Neural progenitor cell (in vitro differentiated cells): ENCODE results near the gene TXN. TPM values are rescaled to one million over a fixed set of nuclear protein-coding genes. Genes with fewer than 3 reads are reported as not detected.

Source experiments
- DNase-seq: peaks from one replicate; pipeline ENCODE4 v3.0.0-alpha.2; 2016; ENCODE audit warnings: low spot score
- H2AFZ ChIP-seq: fragments of 200-600 bp; sonication (generic); replicated peaks from 2 replicates; pipeline ENCODE4 v1.6.1; 2016; ENCODE audit warnings: antibody characterized with exemption
- H3F3A ChIP-seq: fragments of 200-600 bp; sonication (generic); 2 replicates; pipeline ENCODE4 v1.6.1; 2016; ENCODE audit warnings: antibody characterized with exemption, low read depth
- H3K27ac ChIP-seq: fragments of 200-600 bp; sonication (generic); 2 replicates; pipeline ENCODE4 v1.5.1; 2016; ENCODE audit warnings: mild to moderate bottlenecking
- H3K27me3 ChIP-seq: fragments of 200-600 bp; sonication (generic); 2 replicates; pipeline ENCODE4 v1.6.1; 2016; ENCODE audit warnings: mild to moderate bottlenecking, moderate library complexity
- H3K36me3 ChIP-seq: fragments of 200-600 bp; sonication (generic); 2 replicates; pipeline ENCODE4 v1.5.1; 2016
- H3K4me1 ChIP-seq: fragments of 200-600 bp; sonication (generic); 2 replicates; pipeline ENCODE4 v1.6.1; 2016; ENCODE audit warnings: mixed run types
- H3K4me2 ChIP-seq: fragments of 200-600 bp; sonication (generic); 2 replicates; pipeline ENCODE4 v1.6.1; 2016
- H3K4me3 ChIP-seq: fragments of 200-600 bp; sonication (generic); 2 replicates; pipeline ENCODE4 v1.5.1; 2016
- H3K79me2 ChIP-seq: fragments of 200-600 bp; sonication (generic); 2 replicates; pipeline ENCODE4 v1.6.1; 2016; ENCODE audit warnings: low read depth
- H3K9ac ChIP-seq: fragments of 200-600 bp; sonication (generic); 2 replicates; pipeline ENCODE4 v1.6.1; 2016
- H3K9me3 ChIP-seq: fragments of 200-600 bp; sonication (generic); 2 replicates; pipeline ENCODE4 v1.5.1; 2016; ENCODE audit warnings: low read depth
- H4K20me1 ChIP-seq: fragments of 200-600 bp; sonication (generic); 2 replicates; pipeline ENCODE4 v1.6.1; 2016; ENCODE audit warnings: low read depth
- H3K27ac Mint-ChIP-seq: 3 replicates; pipeline ENCODE4 v1.8.0; 2021; ENCODE audit warnings: mixed read lengths
- H3K27me3 Mint-ChIP-seq: 2 replicates; pipeline ENCODE4 v1.8.0; 2022; ENCODE audit warnings: low read depth, mild to moderate bottlenecking, inconsistent platforms, moderate library complexity, mixed read lengths; ENCODE audit not compliant: insufficient read depth
- H3K36me3 Mint-ChIP-seq: 3 replicates; pipeline ENCODE4 v1.8.0; 2021; ENCODE audit warnings: mixed read lengths
- H3K4me1 Mint-ChIP-seq: 3 replicates; pipeline ENCODE4 v1.8.0; 2021; ENCODE audit warnings: mixed read lengths
- H3K4me3 Mint-ChIP-seq: 3 replicates; pipeline ENCODE4 v1.8.0; 2021; ENCODE audit warnings: mild to moderate bottlenecking, moderate library complexity, mixed read lengths
- H3K9me3 Mint-ChIP-seq: 3 replicates; pipeline ENCODE4 v1.8.0; 2020; ENCODE audit warnings: mixed read lengths
- EZH2 ChIP-seq: fragments of 200-600 bp; sonication (generic); IDR thresholded peaks from 2 replicates; pipeline ENCODE4 v1.6.1; 2017; ENCODE audit warnings: antibody characterized with exemption, mild to moderate bottlenecking, moderate library complexity
- EZH2phosphoT487 ChIP-seq: fragments of 200-600 bp; sonication (generic); IDR thresholded peaks from 2 replicates; pipeline ENCODE4 v1.6.1; 2017; ENCODE audit warnings: antibody characterized with exemption
- total RNA-seq: library from RNA; depleted of rRNA; stranded (reverse); fragments of >200 nt; gene quantifications from 2 replicates; pipeline ENCODE4 v1.2.3, GENCODE V29; 2015; ENCODE audit warnings: low replicate concordance
- TF ChIP-seq, protein P1 (sequence below): fragments of 200-600 bp; sonication (generic); IDR thresholded peaks from 2 replicates; pipeline ENCODE4 v1.5.1; 2017; ENCODE audit warnings: antibody characterized with exemption, mild to moderate bottlenecking

TXN gene
- total RNA-seq, 1 donor from 2014 or later: 252 TPM

DNA sequence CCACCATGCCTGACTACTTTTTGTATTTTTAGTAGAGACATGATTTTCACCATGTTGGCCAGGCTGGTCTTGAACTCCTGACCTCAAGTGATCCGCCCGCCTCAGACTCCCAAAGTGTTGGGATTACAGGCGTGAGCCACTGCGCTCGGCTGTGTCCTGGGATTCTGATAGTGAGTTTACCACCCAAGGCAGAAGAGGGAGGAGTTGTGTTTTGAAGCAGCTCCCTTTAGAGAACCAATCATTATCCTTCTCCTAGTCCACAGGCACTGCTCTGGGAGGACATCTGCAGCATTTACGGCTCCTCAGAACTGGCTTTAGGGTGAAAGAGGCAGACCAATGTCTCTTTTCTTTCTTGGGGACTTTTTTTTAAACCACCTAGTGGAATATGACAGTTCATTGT, 54.1 kb downstream of the TXN start:
- H3K4me3 Mint-ChIP-seq: no peak overlapping the region

DNA sequence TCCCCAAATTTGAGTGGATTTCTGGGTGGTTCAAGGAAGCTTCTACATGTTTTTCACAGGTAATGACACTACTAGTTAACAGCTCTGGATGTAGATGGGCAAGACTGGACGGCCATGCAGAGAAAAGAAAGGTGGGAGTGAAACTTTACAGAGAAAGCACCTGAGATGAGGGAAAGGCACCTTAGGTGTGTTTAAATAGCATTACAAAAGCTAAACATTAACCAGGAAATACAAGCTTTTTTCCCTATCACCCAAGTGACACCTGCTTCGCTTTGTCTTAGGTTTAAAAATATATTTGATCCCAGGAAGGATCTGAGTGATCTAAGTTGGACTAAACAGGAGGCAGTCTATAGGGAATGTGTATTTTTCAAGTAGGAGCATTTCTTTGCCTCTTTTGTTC, 56.7 kb downstream of the TXN start:
- Mint-ChIP-seq H3K4me3 (no peak overlapping the region), H3K9me3 (no peaks in the 10 kb centered on the region), H3K36me3 (no peaks in the 10 kb centered on the region), H3K27ac (no peak overlapping the region), H3K4me1 (peaks cover 2% of the 10 kb centered on the region), H3K27me3 (no peaks in the 10 kb centered on the region)
- Histone ChIP-seq H3K4me2 (no peak overlapping the region), H4K20me1 (no peaks in the 10 kb centered on the region), H3F3A (no peaks in the 10 kb centered on the region), H3K4me3 (no peak overlapping the region), H2AFZ (no peak overlapping the region), H3K27me3 (no peaks in the 10 kb centered on the region), H3K9me3 (no peaks in the 10 kb centered on the region), H3K36me3 (no peaks in the 10 kb centered on the region), H3K27ac (no peak overlapping the region), H3K79me2 (no peaks in the 10 kb centered on the region), H3K9ac (no peak overlapping the region), H3K4me1 (no peaks in the 10 kb centered on the region)
- DNase-seq: no peak
- TF ChIP-seq, protein P1, sequence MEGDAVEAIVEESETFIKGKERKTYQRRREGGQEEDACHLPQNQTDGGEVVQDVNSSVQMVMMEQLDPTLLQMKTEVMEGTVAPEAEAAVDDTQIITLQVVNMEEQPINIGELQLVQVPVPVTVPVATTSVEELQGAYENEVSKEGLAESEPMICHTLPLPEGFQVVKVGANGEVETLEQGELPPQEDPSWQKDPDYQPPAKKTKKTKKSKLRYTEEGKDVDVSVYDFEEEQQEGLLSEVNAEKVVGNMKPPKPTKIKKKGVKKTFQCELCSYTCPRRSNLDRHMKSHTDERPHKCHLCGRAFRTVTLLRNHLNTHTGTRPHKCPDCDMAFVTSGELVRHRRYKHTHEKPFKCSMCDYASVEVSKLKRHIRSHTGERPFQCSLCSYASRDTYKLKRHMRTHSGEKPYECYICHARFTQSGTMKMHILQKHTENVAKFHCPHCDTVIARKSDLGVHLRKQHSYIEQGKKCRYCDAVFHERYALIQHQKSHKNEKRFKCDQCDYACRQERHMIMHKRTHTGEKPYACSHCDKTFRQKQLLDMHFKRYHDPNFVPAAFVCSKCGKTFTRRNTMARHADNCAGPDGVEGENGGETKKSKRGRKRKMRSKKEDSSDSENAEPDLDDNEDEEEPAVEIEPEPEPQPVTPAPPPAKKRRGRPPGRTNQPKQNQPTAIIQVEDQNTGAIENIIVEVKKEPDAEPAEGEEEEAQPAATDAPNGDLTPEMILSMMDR: no peak
- TF ChIP-seq EZH2 (no peak), EZH2phosphoT487 (no peak)

More for the DNA sequence above, 54.1 kb downstream of the TXN start:
- no peaks in the 10 kb centered on the region for H3K27me3 ChIP-seq
- Mint-ChIP-seq H3K4me1 (peaks cover 2% of the 10 kb centered on the region), H3K27ac (no peak overlapping the region), H3K36me3 (no peaks in the 10 kb centered on the region), H3K27me3 (peaks cover under 1% of the 10 kb centered on the region), H3K9me3 (no peaks in the 10 kb centered on the region)
- H3K4me1 ChIP-seq: no peaks in the 10 kb centered on the region
- no peaks in the 10 kb centered on the region for H3K36me3 ChIP-seq
- no peak overlapping the region for H3K27ac ChIP-seq
- no peaks in the 10 kb centered on the region for H3K79me2 ChIP-seq
- H3K4me2 ChIP-seq: no peak overlapping the region
- H3F3A ChIP-seq: no peaks in the 10 kb centered on the region
- H2AFZ ChIP-seq: no peak overlapping the region
- TF ChIP-seq EZH2: no peak
- TF ChIP-seq EZH2phosphoT487: no peak
- TF ChIP-seq, protein P1: no peak
- no peaks in the 10 kb centered on the region for H3K9me3 ChIP-seq
- no peaks in the 10 kb centered on the region for H4K20me1 ChIP-seq
- no peak for DNase-seq
- H3K4me3 ChIP-seq: no peak overlapping the region
- H3K9ac ChIP-seq: no peak overlapping the region

DNA sequence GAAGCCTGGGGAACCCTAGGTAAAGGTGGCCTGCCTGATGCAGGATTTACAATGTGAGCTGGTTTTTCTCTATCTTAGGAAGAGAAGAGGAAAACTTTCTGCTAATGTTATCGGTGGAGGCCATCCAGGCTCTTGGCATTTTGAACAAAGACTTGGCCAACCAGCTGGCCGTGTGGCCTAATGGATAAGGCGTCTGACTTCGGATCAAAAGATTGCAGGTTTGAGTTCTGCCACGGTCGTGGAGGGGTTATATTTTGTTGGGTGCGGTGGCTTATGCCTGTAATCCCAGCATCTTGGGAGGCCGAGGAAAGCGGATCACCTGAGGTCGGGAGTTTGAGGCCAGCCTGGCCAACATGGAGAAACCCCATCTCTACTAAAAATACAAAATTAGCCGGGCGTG, 58.0 kb downstream of the TXN start:
- H3K9ac ChIP-seq: no peak overlapping the region
- Mint-ChIP-seq H3K36me3 (no peaks in the 10 kb centered on the region), H3K4me1 (peaks cover 2% of the 10 kb centered on the region), H3K4me3 (no peak overlapping the region), H3K27me3 (no peaks in the 10 kb centered on the region), H3K27ac (no peak overlapping the region), H3K9me3 (no peaks in the 10 kb centered on the region)
- no peak overlapping the region for H3K27ac ChIP-seq
- no peaks in the 10 kb centered on the region for H3K4me1 ChIP-seq
- no peaks in the 10 kb centered on the region for H4K20me1 ChIP-seq
- no peaks in the 10 kb centered on the region for H3K36me3 ChIP-seq
- H3K79me2 ChIP-seq: no peaks in the 10 kb centered on the region
- H3F3A ChIP-seq: no peaks in the 10 kb centered on the region
- DNase-seq: no peak
- H3K27me3 ChIP-seq: no peaks in the 10 kb centered on the region
- no peak overlapping the region for H2AFZ ChIP-seq
- no peaks in the 10 kb centered on the region for H3K9me3 ChIP-seq
- H3K4me3 ChIP-seq: no peak overlapping the region
- H3K4me2 ChIP-seq: no peak overlapping the region
- TF ChIP-seq, protein P1: no peak
- TF ChIP-seq EZH2phosphoT487 (no peak), EZH2 (no peak)
